HepG2 (cell line): Measurements from ENCODE around the gene BRD2.

Source experiments
- FOXK2 ChIP-seq: fragments of 450-650 bp; IDR thresholded peaks from 2 replicates; pipeline ENCODE4 v1.6.1; 2016
- TOE1 ChIP-seq: sonication (generic); formaldehyde crosslinking; IDR thresholded peaks from 2 replicates; pipeline ENCODE4 v1.4.0; 2020; ENCODE audit warnings: mild to moderate bottlenecking, missing genetic modification reagents
- ZFP82 ChIP-seq: sonication (generic); formaldehyde crosslinking; IDR thresholded peaks from 2 replicates; pipeline ENCODE4 v1.5.1; 2020; ENCODE audit warnings: mild to moderate bottlenecking, missing genetic modification reagents, borderline replicate concordance
- ZNF232 ChIP-seq: sonication (generic); formaldehyde crosslinking; IDR thresholded peaks from 2 replicates; pipeline ENCODE4 v1.4.0; 2020; ENCODE audit warnings: missing genetic modification reagents, borderline replicate concordance
- TF ChIP-seq, protein P1 (sequence below): IDR thresholded peaks from 2 replicates; pipeline ENCODE4 v1.6.1; 2018; ENCODE audit warnings: missing genetic modification reagents
- TF ChIP-seq, protein P2 (sequence below): sonication (generic); formaldehyde crosslinking; IDR thresholded peaks from 2 replicates; pipeline ENCODE4 v1.4.0; 2020; ENCODE audit warnings: missing genetic modification reagents
- TF ChIP-seq, protein P3 (sequence below): sonication (generic); formaldehyde crosslinking; IDR thresholded peaks from 2 replicates; pipeline ENCODE4 v1.5.0; 2020; ENCODE audit warnings: mild to moderate bottlenecking, missing genetic modification reagents, moderate library complexity

DNA sequence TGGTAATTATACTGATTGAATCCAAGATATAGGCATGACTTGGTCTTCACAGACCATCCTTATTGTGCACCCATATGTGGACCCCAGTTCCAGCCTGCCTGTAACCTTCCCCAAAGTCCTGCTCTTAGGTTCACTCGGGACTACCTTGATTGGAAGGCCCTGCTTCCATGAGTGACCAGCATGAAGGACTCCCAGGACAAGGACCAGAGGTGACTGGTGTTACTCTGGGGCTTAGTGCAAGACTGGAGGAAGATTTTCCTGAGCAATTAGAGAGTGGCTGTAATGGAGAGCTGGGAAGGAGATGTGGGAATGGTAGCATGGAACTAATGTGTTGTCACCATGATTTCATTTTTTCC is 15.1 kb downstream of the BRD2 start:
- TF ChIP-seq ZFP82 (CRISPR knock-in tag) (no peak), TOE1 (CRISPR knock-in tag) (no peak), FOXK2 (no peak), ZNF232 (no peak)
- TF ChIP-seq, protein P1, sequence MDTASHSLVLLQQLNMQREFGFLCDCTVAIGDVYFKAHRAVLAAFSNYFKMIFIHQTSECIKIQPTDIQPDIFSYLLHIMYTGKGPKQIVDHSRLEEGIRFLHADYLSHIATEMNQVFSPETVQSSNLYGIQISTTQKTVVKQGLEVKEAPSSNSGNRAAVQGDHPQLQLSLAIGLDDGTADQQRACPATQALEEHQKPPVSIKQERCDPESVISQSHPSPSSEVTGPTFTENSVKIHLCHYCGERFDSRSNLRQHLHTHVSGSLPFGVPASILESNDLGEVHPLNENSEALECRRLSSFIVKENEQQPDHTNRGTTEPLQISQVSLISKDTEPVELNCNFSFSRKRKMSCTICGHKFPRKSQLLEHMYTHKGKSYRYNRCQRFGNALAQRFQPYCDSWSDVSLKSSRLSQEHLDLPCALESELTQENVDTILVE (CRISPR knock-in tag): no peak
- TF ChIP-seq, protein P2, sequence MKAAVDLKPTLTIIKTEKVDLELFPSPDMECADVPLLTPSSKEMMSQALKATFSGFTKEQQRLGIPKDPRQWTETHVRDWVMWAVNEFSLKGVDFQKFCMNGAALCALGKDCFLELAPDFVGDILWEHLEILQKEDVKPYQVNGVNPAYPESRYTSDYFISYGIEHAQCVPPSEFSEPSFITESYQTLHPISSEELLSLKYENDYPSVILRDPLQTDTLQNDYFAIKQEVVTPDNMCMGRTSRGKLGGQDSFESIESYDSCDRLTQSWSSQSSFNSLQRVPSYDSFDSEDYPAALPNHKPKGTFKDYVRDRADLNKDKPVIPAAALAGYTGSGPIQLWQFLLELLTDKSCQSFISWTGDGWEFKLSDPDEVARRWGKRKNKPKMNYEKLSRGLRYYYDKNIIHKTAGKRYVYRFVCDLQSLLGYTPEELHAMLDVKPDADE: no peak
- TF ChIP-seq, protein P3, sequence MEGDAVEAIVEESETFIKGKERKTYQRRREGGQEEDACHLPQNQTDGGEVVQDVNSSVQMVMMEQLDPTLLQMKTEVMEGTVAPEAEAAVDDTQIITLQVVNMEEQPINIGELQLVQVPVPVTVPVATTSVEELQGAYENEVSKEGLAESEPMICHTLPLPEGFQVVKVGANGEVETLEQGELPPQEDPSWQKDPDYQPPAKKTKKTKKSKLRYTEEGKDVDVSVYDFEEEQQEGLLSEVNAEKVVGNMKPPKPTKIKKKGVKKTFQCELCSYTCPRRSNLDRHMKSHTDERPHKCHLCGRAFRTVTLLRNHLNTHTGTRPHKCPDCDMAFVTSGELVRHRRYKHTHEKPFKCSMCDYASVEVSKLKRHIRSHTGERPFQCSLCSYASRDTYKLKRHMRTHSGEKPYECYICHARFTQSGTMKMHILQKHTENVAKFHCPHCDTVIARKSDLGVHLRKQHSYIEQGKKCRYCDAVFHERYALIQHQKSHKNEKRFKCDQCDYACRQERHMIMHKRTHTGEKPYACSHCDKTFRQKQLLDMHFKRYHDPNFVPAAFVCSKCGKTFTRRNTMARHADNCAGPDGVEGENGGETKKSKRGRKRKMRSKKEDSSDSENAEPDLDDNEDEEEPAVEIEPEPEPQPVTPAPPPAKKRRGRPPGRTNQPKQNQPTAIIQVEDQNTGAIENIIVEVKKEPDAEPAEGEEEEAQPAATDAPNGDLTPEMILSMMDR (CRISPR knock-in tag): no peak
